Measurements from ENCODE around the gene FER.
"Not testable (repeated sequence)": the region's sequence is repeated elsewhere in the genome, so short reads cannot be mapped to it uniquely, and the experiment has no call there.

FER gene

GRCh38 chr5:108765647-108766046 lies 17.9 kb downstream of the FER start:
- H3K27ac ChIP-seq (ENCODE audit: insufficient read depth, low read length, poor library complexity, severe bottlenecking), result no peak overlapping the region
- H3K4me1 ChIP-seq (ENCODE audit: control insufficient read depth, insufficient read depth, low read length, poor library complexity, severe bottlenecking), result no peaks in the 10 kb centered on the region
- no peaks in the 10 kb centered on the region for H3K9me3 ChIP-seq (ENCODE audit: control insufficient read depth, low read length)
- H3K4me3 ChIP-seq (ENCODE audit: insufficient read depth, low read depth, low read length, poor library complexity, severe bottlenecking), result no peak overlapping the region
- DNase-seq, result no peak
- no peaks in the 10 kb centered on the region for H3K27me3 ChIP-seq (replicated peaks; ENCODE audit: control insufficient read depth, insufficient read depth, low read length, poor library complexity, severe bottlenecking)
- no peaks in the 10 kb centered on the region for H3K36me3 ChIP-seq (ENCODE audit: control insufficient read depth, insufficient read depth, low read length)

- not testable (repeated sequence) for H3K4me3 ChIP-seq (ENCODE audit: insufficient read depth, low read depth, low read length, poor library complexity, severe bottlenecking); H3K36me3 ChIP-seq (ENCODE audit: control insufficient read depth, insufficient read depth, low read length); H3K27ac ChIP-seq (ENCODE audit: insufficient read depth, low read length, poor library complexity, severe bottlenecking); DNase-seq; H3K4me1 ChIP-seq (ENCODE audit: control insufficient read depth, insufficient read depth, low read length, poor library complexity, severe bottlenecking); H3K27me3 ChIP-seq (replicated peaks; ENCODE audit: control insufficient read depth, insufficient read depth, low read length, poor library complexity, severe bottlenecking); H3K9me3 ChIP-seq (ENCODE audit: control insufficient read depth, low read length)
Observed at GRCh38 chr5:108766916-108767315, 19.2 kb downstream of the FER start.

- no peak for DNase-seq
- Histone ChIP-seq H3K9me3 (ENCODE audit: control insufficient read depth, low read length) (no peaks in the 10 kb centered on the region), H3K36me3 (ENCODE audit: control insufficient read depth, insufficient read depth, low read length) (no peaks in the 10 kb centered on the region), H3K4me3 (ENCODE audit: insufficient read depth, low read depth, low read length, poor library complexity, severe bottlenecking) (no peak overlapping the region), H3K4me1 (ENCODE audit: control insufficient read depth, insufficient read depth, low read length, poor library complexity, severe bottlenecking) (no peaks in the 10 kb centered on the region), H3K27me3 (replicated peaks; ENCODE audit: control insufficient read depth, insufficient read depth, low read length, poor library complexity, severe bottlenecking) (no peaks in the 10 kb centered on the region), H3K27ac (ENCODE audit: insufficient read depth, low read length, poor library complexity, severe bottlenecking) (no peak overlapping the region)
Observed at GRCh38 chr5:108769352-108769751, 21.7 kb downstream of the FER start.

- H3K9me3 ChIP-seq (ENCODE audit: control insufficient read depth, low read length), result no peaks in the 10 kb centered on the region
- no peak overlapping the region for H3K4me3 ChIP-seq (ENCODE audit: insufficient read depth, low read depth, low read length, poor library complexity, severe bottlenecking)
- no peak for DNase-seq
- no peaks in the 10 kb centered on the region for H3K36me3 ChIP-seq (ENCODE audit: control insufficient read depth, insufficient read depth, low read length)
- no peaks in the 10 kb centered on the region for H3K4me1 ChIP-seq (ENCODE audit: control insufficient read depth, insufficient read depth, low read length, poor library complexity, severe bottlenecking)
- H3K27me3 ChIP-seq (replicated peaks; ENCODE audit: control insufficient read depth, insufficient read depth, low read length, poor library complexity, severe bottlenecking), result no peaks in the 10 kb centered on the region
- no peak overlapping the region for H3K27ac ChIP-seq (ENCODE audit: insufficient read depth, low read length, poor library complexity, severe bottlenecking)
Observed at GRCh38 chr5:108772626-108773025, 24.9 kb downstream of the FER start.

GRCh38 chr5:108773330-108773729 lies 25.6 kb downstream of the FER start:
- no peak overlapping the region for H3K27ac ChIP-seq (ENCODE audit: insufficient read depth, low read length, poor library complexity, severe bottlenecking)
- no peak overlapping the region for H3K4me3 ChIP-seq (ENCODE audit: insufficient read depth, low read depth, low read length, poor library complexity, severe bottlenecking)
- H3K36me3 ChIP-seq (ENCODE audit: control insufficient read depth, insufficient read depth, low read length), result no peaks in the 10 kb centered on the region
- H3K27me3 ChIP-seq (replicated peaks; ENCODE audit: control insufficient read depth, insufficient read depth, low read length, poor library complexity, severe bottlenecking), result no peaks in the 10 kb centered on the region
- DNase-seq, result no peak
- no peaks in the 10 kb centered on the region for H3K4me1 ChIP-seq (ENCODE audit: control insufficient read depth, insufficient read depth, low read length, poor library complexity, severe bottlenecking)
- H3K9me3 ChIP-seq (ENCODE audit: control insufficient read depth, low read length), result no peaks in the 10 kb centered on the region

- not testable (repeated sequence) for DNase-seq; H3K36me3 ChIP-seq (ENCODE audit: control insufficient read depth, insufficient read depth, low read length); H3K9me3 ChIP-seq (ENCODE audit: control insufficient read depth, low read length); H3K27ac ChIP-seq (ENCODE audit: insufficient read depth, low read length, poor library complexity, severe bottlenecking); H3K4me1 ChIP-seq (ENCODE audit: control insufficient read depth, insufficient read depth, low read length, poor library complexity, severe bottlenecking); H3K27me3 ChIP-seq (replicated peaks; ENCODE audit: control insufficient read depth, insufficient read depth, low read length, poor library complexity, severe bottlenecking); H3K4me3 ChIP-seq (ENCODE audit: insufficient read depth, low read depth, low read length, poor library complexity, severe bottlenecking)
Observed at GRCh38 chr5:108774079-108774478, 26.4 kb downstream of the FER start.

GRCh38 chr5:108777582-108777981 lies 29.9 kb downstream of the FER start:
- not testable (repeated sequence) for H3K9me3 ChIP-seq (ENCODE audit: control insufficient read depth, low read length); H3K4me3 ChIP-seq (ENCODE audit: insufficient read depth, low read depth, low read length, poor library complexity, severe bottlenecking); H3K27me3 ChIP-seq (replicated peaks; ENCODE audit: control insufficient read depth, insufficient read depth, low read length, poor library complexity, severe bottlenecking); H3K27ac ChIP-seq (ENCODE audit: insufficient read depth, low read length, poor library complexity, severe bottlenecking); H3K4me1 ChIP-seq (ENCODE audit: control insufficient read depth, insufficient read depth, low read length, poor library complexity, severe bottlenecking); H3K36me3 ChIP-seq (ENCODE audit: control insufficient read depth, insufficient read depth, low read length); DNase-seq

- not testable (repeated sequence) for DNase-seq; H3K27me3 ChIP-seq (replicated peaks; ENCODE audit: control insufficient read depth, insufficient read depth, low read length, poor library complexity, severe bottlenecking); H3K27ac ChIP-seq (ENCODE audit: insufficient read depth, low read length, poor library complexity, severe bottlenecking)
Observed at GRCh38 chr5:108784577-108784976, 36.9 kb downstream of the FER start.

GRCh38 chr5:108786806-108787483 lies 39.2 kb downstream of the FER start:
- no peak for DNase-seq
- H3K9me3 ChIP-seq (ENCODE audit: control insufficient read depth, low read length), result no peaks in the 10 kb centered on the region
- no peaks in the 10 kb centered on the region for H3K36me3 ChIP-seq (ENCODE audit: control insufficient read depth, insufficient read depth, low read length)
- no peaks in the 10 kb centered on the region for H3K4me1 ChIP-seq (ENCODE audit: control insufficient read depth, insufficient read depth, low read length, poor library complexity, severe bottlenecking)
- H3K27me3 ChIP-seq (replicated peaks; ENCODE audit: control insufficient read depth, insufficient read depth, low read length, poor library complexity, severe bottlenecking), result no peaks in the 10 kb centered on the region
- H3K4me3 ChIP-seq (ENCODE audit: insufficient read depth, low read depth, low read length, poor library complexity, severe bottlenecking), result no peak overlapping the region
- H3K27ac ChIP-seq (ENCODE audit: insufficient read depth, low read length, poor library complexity, severe bottlenecking), result no peak overlapping the region

More at GRCh38 chr5:108784577-108784976, 36.9 kb downstream of the FER start:
- not testable (repeated sequence) for H3K9me3 ChIP-seq (ENCODE audit: control insufficient read depth, low read length); H3K36me3 ChIP-seq (ENCODE audit: control insufficient read depth, insufficient read depth, low read length); H3K4me3 ChIP-seq (ENCODE audit: insufficient read depth, low read depth, low read length, poor library complexity, severe bottlenecking); H3K4me1 ChIP-seq (ENCODE audit: control insufficient read depth, insufficient read depth, low read length, poor library complexity, severe bottlenecking)

- H3K4me1 ChIP-seq (ENCODE audit: control insufficient read depth, insufficient read depth, low read length, poor library complexity, severe bottlenecking), result no peaks in the 10 kb centered on the region
- no peak for DNase-seq
- no peaks in the 10 kb centered on the region for H3K36me3 ChIP-seq (ENCODE audit: control insufficient read depth, insufficient read depth, low read length)
- H3K27ac ChIP-seq (ENCODE audit: insufficient read depth, low read length, poor library complexity, severe bottlenecking), result no peak overlapping the region
- no peak overlapping the region for H3K4me3 ChIP-seq (ENCODE audit: insufficient read depth, low read depth, low read length, poor library complexity, severe bottlenecking)
- H3K27me3 ChIP-seq (replicated peaks; ENCODE audit: control insufficient read depth, insufficient read depth, low read length, poor library complexity, severe bottlenecking), result no peaks in the 10 kb centered on the region
- no peaks in the 10 kb centered on the region for H3K9me3 ChIP-seq (ENCODE audit: control insufficient read depth, low read length)
Observed at GRCh38 chr5:108788142-108788541, 40.4 kb downstream of the FER start.

Data from effector memory CD4-positive, alpha-beta T cell (primary cell).